ENCODE measurements around the gene FKBP1A.

The FKBP1A gene

GRCh38 chr20:1337441-1337840 lies 55.4 kb downstream of the FKBP1A start:
- DNase-seq = no peak
- TF ChIP-seq CTCF (IDR thresholded peaks at IDR 0.05) = no peak
- intact Hi-C loops (cut with DNase I; ENCODE audit: low total_unique reads) = no loop called here
- H3K27ac ChIP-seq = no peak overlapping the region
- H3K36me3 ChIP-seq = peaks cover 0 to 13% (median 7%) of the 10 kb centered on the region in 3 donors
- peaks cover 0 to 14% (median 6%) of the 10 kb centered on the region in 4 donors for H3K4me1 ChIP-seq
- no peaks in the 10 kb centered on the region for H3K9me3 ChIP-seq
- H3K27me3 ChIP-seq = no peaks in the 10 kb centered on the region
- H3K4me3 ChIP-seq = no peak overlapping the region

- H3K36me3 ChIP-seq = peaks cover 0 to 16% (median 7%) of the 10 kb centered on the region in 3 donors
- no peaks in the 10 kb centered on the region for H3K9me3 ChIP-seq
- H3K4me3 ChIP-seq = no peak overlapping the region
- TF ChIP-seq CTCF (IDR thresholded peaks at IDR 0.05) = no peak
- intact Hi-C loops (cut with DNase I; ENCODE audit: low total_unique reads) = no loop called here
- peaks cover 0 to 14% (median 6%) of the 10 kb centered on the region in 4 donors for H3K4me1 ChIP-seq
- H3K27ac ChIP-seq = no peak overlapping the region
- peak; percentile 56 to 83 for DNase-seq
- H3K27me3 ChIP-seq = no peaks in the 10 kb centered on the region
Observed at GRCh38 chr20:1336699-1337367, 56.0 kb downstream of the FKBP1A start.

GRCh38 chr20:1335961-1336698 lies 56.7 kb downstream of the FKBP1A start:
- H3K4me3 ChIP-seq = no peak overlapping the region
- no peaks in the 10 kb centered on the region for H3K27me3 ChIP-seq
- H3K9me3 ChIP-seq = no peaks in the 10 kb centered on the region
- H3K36me3 ChIP-seq = peaks cover 0 to 16% (median 7%) of the 10 kb centered on the region in 3 donors
- intact Hi-C loops (cut with DNase I; ENCODE audit: low total_unique reads) = no loop called here
- peaks cover 0 to 14% (median 6%) of the 10 kb centered on the region in 4 donors for H3K4me1 ChIP-seq
- peak in 1 of 2 donors; percentile 52 for DNase-seq
- TF ChIP-seq CTCF (IDR thresholded peaks at IDR 0.05) = no peak
- no peak overlapping the region for H3K27ac ChIP-seq

- TF ChIP-seq CTCF (IDR thresholded peaks at IDR 0.05) = no peak
- no peak overlapping the region for H3K27ac ChIP-seq
- no peak overlapping the region for H3K4me3 ChIP-seq
- H3K9me3 ChIP-seq = no peaks in the 10 kb centered on the region
- H3K4me1 ChIP-seq = peaks cover 0 to 15% (median 9%) of the 10 kb centered on the region in 4 donors
- no peak for DNase-seq
- H3K36me3 ChIP-seq = peaks cover 0 to 16% (median 7%) of the 10 kb centered on the region in 3 donors
- intact Hi-C loops (cut with DNase I; ENCODE audit: low total_unique reads) = no loop called here
- no peaks in the 10 kb centered on the region for H3K27me3 ChIP-seq
Observed at GRCh38 chr20:1334761-1335160, 58.1 kb downstream of the FKBP1A start.

- H3K27me3 ChIP-seq = no peaks in the 10 kb centered on the region
- H3K4me3 ChIP-seq = no peak overlapping the region
- H3K27ac ChIP-seq = no peak overlapping the region
- DNase-seq = no peak
- H3K4me1 ChIP-seq = peaks cover 0 to 15% (median 9%) of the 10 kb centered on the region in 4 donors
- TF ChIP-seq CTCF (IDR thresholded peaks at IDR 0.05) = no peak
- intact Hi-C loops (cut with DNase I; ENCODE audit: low total_unique reads) = no loop called here
- no peaks in the 10 kb centered on the region for H3K9me3 ChIP-seq
- H3K36me3 ChIP-seq = peaks cover 0 to 16% (median 7%) of the 10 kb centered on the region in 3 donors
Observed at GRCh38 chr20:1334370-1334731, 58.5 kb downstream of the FKBP1A start.

Data from tibial artery (tissue), 4 donors.